Ecto neural progenitor cell (in vitro differentiated cells): ENCODE results near the gene ATP11A.

Source experiments
- DNase-seq: peaks from one replicate; pipeline ENCODE4 v3.0.0-alpha.2; 2018; ENCODE audit warnings: low spot score

Gene ATP11A

GRCh38 chr13:112894673-112895481 is 205.0 kb downstream of the ATP11A start:
- DNase-seq = peak; percentile 79

- DNase-seq = no peak
These were observed 206.0 kb downstream of the ATP11A start for GRCh38 chr13:112895521-112896465.

- no peak for DNase-seq
These were observed 207.1 kb downstream of the ATP11A start for GRCh38 chr13:112896736-112897602.

GRCh38 chr13:112897603-112897955 is 207.7 kb downstream of the ATP11A start:
- DNase-seq = no peak

- no peak for DNase-seq
These were observed 208.2 kb downstream of the ATP11A start for GRCh38 chr13:112897956-112898620.

- no peak for DNase-seq
These were observed 208.9 kb downstream of the ATP11A start for GRCh38 chr13:112898621-112899280.

GRCh38 chr13:112899281-112900225 is 209.7 kb downstream of the ATP11A start:
- DNase-seq = no peak

GRCh38 chr13:112900226-112900600 is 210.4 kb downstream of the ATP11A start:
- DNase-seq = no peak

GRCh38 chr13:112900691-112901091 is 210.9 kb downstream of the ATP11A start:
- no peak for DNase-seq

- peak; percentile 40 for DNase-seq
These were observed 212.3 kb downstream of the ATP11A start for GRCh38 chr13:112902101-112902651.

GRCh38 chr13:112902669-112903068 is 212.8 kb downstream of the ATP11A start:
- DNase-seq = no peak

- DNase-seq = peak; percentile 41
These were observed 213.3 kb downstream of the ATP11A start for GRCh38 chr13:112903071-112903577.

- DNase-seq = peak; percentile 48
These were observed 213.9 kb downstream of the ATP11A start for GRCh38 chr13:112903606-112904195.

GRCh38 chr13:112904436-112904960 is 214.7 kb downstream of the ATP11A start:
- peak; percentile 49 for DNase-seq

- peak; percentile 45 for DNase-seq
These were observed 215.2 kb downstream of the ATP11A start for GRCh38 chr13:112905086-112905485.

- DNase-seq = no peak
These were observed 215.8 kb downstream of the ATP11A start for GRCh38 chr13:112905619-112905989.

GRCh38 chr13:112905990-112906641 is 216.3 kb downstream of the ATP11A start:
- peak; percentile 58 for DNase-seq

- DNase-seq = no peak
These were observed 217.4 kb downstream of the ATP11A start for GRCh38 chr13:112907286-112907685.
